ENCODE measurements around the gene SREBF2. TPM values are rescaled to one million over a fixed set of nuclear protein-coding genes. Genes with fewer than 3 reads are reported as not detected.

SREBF2 gene
- polyA plus RNA-seq, 3 donors = 22.2 to 25.1 (median 24.5) TPM

DNA sequence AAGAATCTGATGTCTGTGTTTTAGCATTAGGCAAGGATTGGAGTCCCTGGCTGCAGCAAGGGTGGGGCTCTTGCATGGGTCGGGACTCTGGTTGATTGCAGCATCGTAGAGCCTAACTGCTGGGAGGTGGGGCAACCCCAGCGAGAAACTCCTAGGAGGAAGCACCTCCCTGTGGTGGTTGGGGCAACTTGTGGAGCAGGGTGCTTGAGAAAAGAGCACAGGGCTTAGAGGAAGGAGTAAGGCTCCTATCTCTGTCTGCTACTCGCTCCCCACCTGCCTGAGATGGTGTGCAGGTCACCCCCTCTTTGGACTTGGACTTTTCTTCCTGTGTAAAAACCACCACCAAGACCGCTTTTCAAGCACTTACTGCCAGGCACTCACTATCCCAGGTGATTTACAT lies 15.6 kb downstream of the SREBF2 start:
- intact Hi-C loops (cut with micrococcal nuclease) = no loop called here
- H3K9me3 ChIP-seq (replicated peaks in 1 of 2; ENCODE audit: control insufficient read depth in 1 of 2, insufficient read depth in 1 of 2, low read length in 2 of 2) = no peaks in the 10 kb centered on the region
- H4K20me1 ChIP-seq (ENCODE audit: insufficient read depth, low read length) = peaks cover 69% of the 10 kb centered on the region
- no peaks in the 10 kb centered on the region for H3K27me3 ChIP-seq (ENCODE audit: control insufficient read depth in 2 of 2, insufficient read depth in 2 of 2, low read length in 2 of 2)
- no peaks in the 10 kb centered on the region for H3K9me3 Mint-ChIP-seq
- DNase-seq = peak; percentile 86 to 92 (median 88)
- peak overlapping the region; percentile 25 for H3K4me2 ChIP-seq (replicated peaks; ENCODE audit: extremely low read depth, low read length, poor library complexity, severe bottlenecking)
- TF ChIP-seq, protein P1, sequence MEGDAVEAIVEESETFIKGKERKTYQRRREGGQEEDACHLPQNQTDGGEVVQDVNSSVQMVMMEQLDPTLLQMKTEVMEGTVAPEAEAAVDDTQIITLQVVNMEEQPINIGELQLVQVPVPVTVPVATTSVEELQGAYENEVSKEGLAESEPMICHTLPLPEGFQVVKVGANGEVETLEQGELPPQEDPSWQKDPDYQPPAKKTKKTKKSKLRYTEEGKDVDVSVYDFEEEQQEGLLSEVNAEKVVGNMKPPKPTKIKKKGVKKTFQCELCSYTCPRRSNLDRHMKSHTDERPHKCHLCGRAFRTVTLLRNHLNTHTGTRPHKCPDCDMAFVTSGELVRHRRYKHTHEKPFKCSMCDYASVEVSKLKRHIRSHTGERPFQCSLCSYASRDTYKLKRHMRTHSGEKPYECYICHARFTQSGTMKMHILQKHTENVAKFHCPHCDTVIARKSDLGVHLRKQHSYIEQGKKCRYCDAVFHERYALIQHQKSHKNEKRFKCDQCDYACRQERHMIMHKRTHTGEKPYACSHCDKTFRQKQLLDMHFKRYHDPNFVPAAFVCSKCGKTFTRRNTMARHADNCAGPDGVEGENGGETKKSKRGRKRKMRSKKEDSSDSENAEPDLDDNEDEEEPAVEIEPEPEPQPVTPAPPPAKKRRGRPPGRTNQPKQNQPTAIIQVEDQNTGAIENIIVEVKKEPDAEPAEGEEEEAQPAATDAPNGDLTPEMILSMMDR (IDR thresholded peaks at IDR 0.05) = peak; percentile 43
- peak overlapping the region; percentile 74 to 96 (median 90) for H3K27ac Mint-ChIP-seq
- H3K27me3 Mint-ChIP-seq (ENCODE audit: low read depth in 3 of 3) = no peaks in the 10 kb centered on the region
- H3K4me1 Mint-ChIP-seq = peaks cover 45% of the 10 kb centered on the region
- peak overlapping the region in 1 of 3 experiments; percentile 4 for H3K4me3 ChIP-seq (replicated peaks in 1 of 3; ENCODE audit: low read depth in 2 of 3, low read length in 3 of 3)
- H3K4me1 ChIP-seq (ENCODE audit: control insufficient read depth in 1 of 2, insufficient read depth in 2 of 2, low read length in 2 of 2) = peaks cover 15 to 25% of the 10 kb centered on the region in 2 donors
- peak overlapping the region; percentile 37 for H2AFZ ChIP-seq (ENCODE audit: insufficient read depth, low read depth, low read length, poor library complexity, severe bottlenecking)
- WGBS (ENCODE audit: insufficient coverage) = 4% methylated on average over 4 of the region's 5 CpGs
- H3K9ac ChIP-seq (ENCODE audit: insufficient read depth, low read length, poor library complexity, severe bottlenecking) = no peak overlapping the region
- peak overlapping the region; percentile 20 to 67 for H3K27ac ChIP-seq (ENCODE audit: low read depth in 1 of 2, low read length in 2 of 2)
- peak overlapping the region in 1 of 2 donors; percentile 26 for H3K4me3 Mint-ChIP-seq
- peaks cover 18 to 19% of the 10 kb centered on the region in 2 donors for H3K36me3 Mint-ChIP-seq
- peaks cover 91% of the 10 kb centered on the region for H3K79me2 ChIP-seq (ENCODE audit: insufficient read depth, low read length)
- H3K36me3 ChIP-seq (replicated peaks in 1 of 2; ENCODE audit: control insufficient read depth in 1 of 2, insufficient read depth in 2 of 2, low read length in 2 of 2) = peaks cover 0 to 1% of the 10 kb centered on the region in 2 donors

DNA sequence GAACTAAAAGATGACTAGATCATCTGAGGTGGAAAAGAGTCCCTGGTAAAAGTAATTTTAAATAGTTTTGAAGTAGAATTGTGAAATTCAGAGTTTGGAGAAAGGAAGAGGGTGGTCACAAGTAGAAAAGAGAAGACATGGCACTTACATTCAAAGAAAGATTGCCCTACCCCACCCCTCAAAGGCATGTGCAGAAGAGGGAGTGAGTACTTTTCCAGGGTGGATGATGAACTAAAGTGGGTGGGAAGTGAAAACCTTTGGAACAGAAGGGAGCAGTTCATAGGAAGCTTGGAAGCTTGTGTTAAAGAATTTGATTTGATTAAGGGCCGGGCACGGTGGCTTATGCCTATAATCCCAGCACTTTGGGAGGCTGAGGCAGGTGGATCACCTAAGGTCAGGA lies 23.6 kb downstream of the SREBF2 start:
- DNase-seq = no peak
- H3K27me3 Mint-ChIP-seq (ENCODE audit: low read depth in 3 of 3) = peaks cover 0 to 1% (median 0%) of the 10 kb centered on the region in 3 donors
- H3K27ac Mint-ChIP-seq = peak overlapping the region in 3 of 7 donors; percentile 6 to 80 (median 52)
- peaks cover 6 to 25% of the 10 kb centered on the region in 2 donors for H3K36me3 Mint-ChIP-seq
- H4K20me1 ChIP-seq (ENCODE audit: insufficient read depth, low read length) = peaks cover 79% of the 10 kb centered on the region
- H3K4me3 ChIP-seq (replicated peaks in 1 of 3; ENCODE audit: low read depth in 2 of 3, low read length in 3 of 3) = no peak overlapping the region
- H3K4me2 ChIP-seq (replicated peaks; ENCODE audit: extremely low read depth, low read length, poor library complexity, severe bottlenecking) = no peak overlapping the region
- H3K4me3 Mint-ChIP-seq = no peak overlapping the region
- no peaks in the 10 kb centered on the region for H3K9me3 ChIP-seq (replicated peaks in 1 of 2; ENCODE audit: control insufficient read depth in 1 of 2, insufficient read depth in 1 of 2, low read length in 2 of 2)
- H3K9ac ChIP-seq (ENCODE audit: insufficient read depth, low read length, poor library complexity, severe bottlenecking) = no peak overlapping the region
- H3K79me2 ChIP-seq (ENCODE audit: insufficient read depth, low read length) = peaks cover 93% of the 10 kb centered on the region
- H3K4me1 ChIP-seq (ENCODE audit: control insufficient read depth in 1 of 2, insufficient read depth in 2 of 2, low read length in 2 of 2) = peaks cover 0 to 20% of the 10 kb centered on the region in 2 donors
- no peaks in the 10 kb centered on the region for H3K27me3 ChIP-seq (ENCODE audit: control insufficient read depth in 2 of 2, insufficient read depth in 2 of 2, low read length in 2 of 2)
- TF ChIP-seq, protein P1 (IDR thresholded peaks at IDR 0.05) = no peak
- no peaks in the 10 kb centered on the region for H3K9me3 Mint-ChIP-seq
- peaks cover 0 to 3% of the 10 kb centered on the region in 2 donors for H3K36me3 ChIP-seq (replicated peaks in 1 of 2; ENCODE audit: control insufficient read depth in 1 of 2, insufficient read depth in 2 of 2, low read length in 2 of 2)
- intact Hi-C loops (cut with micrococcal nuclease) = loop anchor here (2.0 to 10.0 kb wide), 5 partner anchors 34 to 162 kb away; partner anchors contain the start of gene MEI1 (in 2 of the 2)
- no peak overlapping the region for H3K27ac ChIP-seq (ENCODE audit: low read depth in 1 of 2, low read length in 2 of 2)
- WGBS (ENCODE audit: insufficient coverage) = 100% methylated on average over 2 of the region's 2 CpGs
- H2AFZ ChIP-seq (ENCODE audit: insufficient read depth, low read depth, low read length, poor library complexity, severe bottlenecking) = no peak overlapping the region
- peaks cover 25% of the 10 kb centered on the region for H3K4me1 Mint-ChIP-seq

Measured in CD14-positive monocyte (primary cell).